ENCODE measurements around the gene BAG1. TPM values are rescaled to one million over a fixed set of nuclear protein-coding genes. Genes with fewer than 3 reads are reported as not detected.

The BAG1 gene
- total RNA-seq, 2 experiments from 2014 or later: 47.9 to 65.8 TPM

- Mint-ChIP-seq H3K4me3 (no peak overlapping the region), H3K27ac (no peak overlapping the region), H3K27me3 (no peaks in the 10 kb centered on the region), H3K9me3 (ENCODE audit: low read depth) (no peaks in the 10 kb centered on the region), H3K4me1 (peaks cover 15% of the 10 kb centered on the region), H3K36me3 (ENCODE audit: low read depth) (no peaks in the 10 kb centered on the region)
- ATAC-seq (no peak), DNase-seq (no peak)
- intact Hi-C loops (cut with DNase I, micrococcal nuclease): loop anchor here in 1 of 2 experiments (10.0 kb wide), 1 partner anchor 406 kb away; no protein-coding TSS in a partner anchor
- POLR2A ChIA-PET: no interaction called here
- CTCF ChIA-PET: no interaction called here
These were observed 43.6 kb downstream of the BAG1 start for GRCh38 chr9:33220681-33221567.

DNA sequence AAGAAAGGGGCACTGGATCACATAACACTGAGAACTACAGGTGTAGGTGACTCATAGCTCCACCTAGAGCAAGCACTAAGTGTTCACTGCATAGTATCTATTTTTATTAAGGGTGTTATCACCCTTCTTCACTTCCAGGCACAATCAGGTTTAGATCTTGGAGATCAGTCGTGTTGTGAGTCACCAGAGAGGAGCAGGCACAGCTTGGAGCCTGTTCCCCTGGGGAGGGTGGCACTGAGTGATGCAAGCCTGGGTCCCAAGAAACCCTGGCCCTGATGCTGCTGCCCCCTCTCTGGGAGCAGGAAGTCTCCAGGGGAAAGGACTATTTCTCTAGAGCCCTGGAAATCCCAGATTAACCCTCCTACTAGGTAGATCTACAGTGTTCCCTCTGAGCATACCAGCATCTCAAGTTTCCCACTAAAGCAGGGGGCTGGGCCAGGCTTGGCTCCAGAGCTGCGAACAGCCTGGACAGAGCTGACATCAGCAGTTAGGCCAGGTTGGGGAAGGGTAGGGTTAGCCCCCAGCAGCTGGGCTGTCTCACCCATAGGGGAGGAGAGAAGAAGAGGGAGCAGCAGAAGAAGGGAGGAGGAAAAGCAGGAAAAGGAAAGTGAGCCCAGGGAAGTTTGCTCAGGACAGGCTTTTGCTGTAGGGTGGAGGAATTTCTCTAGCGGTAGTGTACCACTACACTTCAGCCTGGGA is 52.7 kb downstream of the BAG1 start:
- H3K36me3 Mint-ChIP-seq (ENCODE audit: low read depth): no peaks in the 10 kb centered on the region
- H3K4me3 Mint-ChIP-seq: no peak overlapping the region
- H3K9me3 Mint-ChIP-seq (ENCODE audit: low read depth): no peaks in the 10 kb centered on the region
- no peak for ATAC-seq
- H3K27me3 Mint-ChIP-seq: no peaks in the 10 kb centered on the region
- ChIA-PET CTCF (interaction anchor here (1.2 kb wide), 1 partner anchor 14 kb away, joined by 4 read pairs; no protein-coding TSS in a partner anchor), POLR2A (no interaction called here)
- peaks cover 2% of the 10 kb centered on the region for H3K4me1 Mint-ChIP-seq
- no peak overlapping the region for H3K27ac Mint-ChIP-seq
- no peak for DNase-seq
- intact Hi-C loops (cut with DNase I, micrococcal nuclease): no loop called here

DNA sequence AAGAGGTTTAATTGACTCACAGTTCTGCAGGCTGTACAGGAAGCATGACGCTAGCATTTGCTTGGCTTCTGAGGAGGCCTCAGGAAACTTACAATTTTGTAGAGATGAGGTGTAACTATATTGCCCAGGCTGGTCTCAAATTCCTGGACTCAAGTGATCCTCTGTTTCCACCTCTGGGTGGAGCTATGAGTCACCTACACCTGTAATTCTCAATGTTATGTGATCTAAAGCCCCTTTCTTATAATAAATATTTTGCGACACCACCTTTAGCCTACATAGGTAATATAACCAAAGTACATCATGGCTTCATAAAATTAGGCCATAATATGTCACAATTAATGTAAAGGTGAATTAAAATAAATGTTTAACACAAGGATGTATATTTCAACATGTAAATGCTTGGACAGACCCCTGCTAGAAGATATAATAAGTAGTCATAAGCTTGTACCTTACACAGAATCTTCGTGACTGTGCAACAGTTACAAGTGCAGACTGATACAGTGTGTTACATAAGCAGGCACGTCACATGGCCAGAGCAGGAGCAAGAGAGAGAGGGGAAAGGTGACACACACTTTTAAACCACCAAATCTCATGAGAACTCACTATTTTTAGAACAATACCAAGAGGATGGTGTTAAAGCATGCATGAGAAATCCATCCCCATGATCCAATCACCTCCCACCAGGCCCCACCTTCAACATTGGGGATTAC is 54.3 kb downstream of the BAG1 start:
- Mint-ChIP-seq H3K27ac (no peak overlapping the region), H3K36me3 (ENCODE audit: low read depth) (no peaks in the 10 kb centered on the region), H3K4me1 (peaks cover 2% of the 10 kb centered on the region), H3K9me3 (ENCODE audit: low read depth) (no peaks in the 10 kb centered on the region), H3K4me3 (no peak overlapping the region), H3K27me3 (no peaks in the 10 kb centered on the region)
- no peak for DNase-seq
- intact Hi-C loops (cut with DNase I, micrococcal nuclease): no loop called here
- ATAC-seq: peak; percentile 30
- POLR2A ChIA-PET: no interaction called here
- CTCF ChIA-PET: no interaction called here

DNA sequence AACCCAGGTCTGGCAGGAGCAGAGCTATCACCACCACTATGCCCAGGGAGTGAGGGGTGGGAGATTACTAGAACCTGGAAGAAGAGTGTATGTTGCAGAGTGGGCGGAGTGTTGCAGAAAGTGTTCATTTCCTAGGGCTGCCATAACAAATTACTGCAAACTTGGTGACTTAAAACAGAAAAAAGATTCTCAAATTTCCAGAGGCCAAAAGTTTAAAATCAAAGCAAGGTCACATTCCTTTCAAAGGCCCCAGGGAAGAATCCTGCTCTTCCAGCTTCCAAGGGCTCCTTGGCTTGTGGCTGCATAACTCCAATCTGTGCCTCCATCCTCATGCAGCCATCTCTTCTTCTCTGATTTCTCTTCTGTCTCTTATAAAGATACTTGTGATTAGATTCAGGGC is 55.1 kb downstream of the BAG1 start:
- no peaks in the 10 kb centered on the region for H3K27me3 Mint-ChIP-seq
- H3K4me3 Mint-ChIP-seq: no peak overlapping the region
- ATAC-seq (no peak), DNase-seq (no peak)
- H3K36me3 Mint-ChIP-seq (ENCODE audit: low read depth): no peaks in the 10 kb centered on the region
- ChIA-PET CTCF (no interaction called here), POLR2A (no interaction called here)
- H3K9me3 Mint-ChIP-seq (ENCODE audit: low read depth): no peaks in the 10 kb centered on the region
- intact Hi-C loops (cut with DNase I, micrococcal nuclease): loop anchor here in 1 of 2 experiments (2.0 to 5.0 kb wide), 2 partner anchors 17 to 33 kb away; partner anchors contain the start of gene SPINK4
- H3K27ac Mint-ChIP-seq: peak overlapping the region; percentile 55
- H3K4me1 Mint-ChIP-seq: peaks cover 2% of the 10 kb centered on the region

- DNase-seq (peak; percentile 48), ATAC-seq (peak; percentile 84)
- no peaks in the 10 kb centered on the region for H3K27me3 Mint-ChIP-seq
- CTCF ChIA-PET: interaction anchor here (1.0 to 2.4 kb wide), 2 partner anchors 11 to 32 kb away, joined by 3 to 6 read pairs; no protein-coding TSS in a partner anchor
- POLR2A ChIA-PET: no interaction called here
- H3K4me1 Mint-ChIP-seq: peaks cover 10% of the 10 kb centered on the region
- H3K36me3 Mint-ChIP-seq (ENCODE audit: low read depth): no peaks in the 10 kb centered on the region
- no peak overlapping the region for H3K4me3 Mint-ChIP-seq
- H3K9me3 Mint-ChIP-seq (ENCODE audit: low read depth): no peaks in the 10 kb centered on the region
- no peak overlapping the region for H3K27ac Mint-ChIP-seq
- intact Hi-C loops (cut with DNase I, micrococcal nuclease): no loop called here
These were observed 61.8 kb downstream of the BAG1 start for GRCh38 chr9:33202552-33203201.

Other genes with a start within 250 kb of the BAG1 start
- 100 to 1,000 TPM; 198 to 266 TPM for gene DNAJA1, start 239.4 kb downstream of the BAG1 start, total RNA-seq
- 10 to 100 TPM; 23.2 to 29.6 TPM for gene SMU1, start 188.0 kb downstream of the BAG1 start, total RNA-seq
- 10 to 100 TPM; 44.5 to 47.1 TPM for gene B4GALT1, start 97.4 kb downstream of the BAG1 start, total RNA-seq
- gene SPINK4, start 24.5 kb downstream of the BAG1 start, total RNA-seq: not detected
- gene CHMP5, start 341 bp upstream of the BAG1 start, total RNA-seq: 100 to 1,000 TPM; 102 to 106 TPM
- gene NFX1, start 25.8 kb upstream of the BAG1 start, total RNA-seq: 10 to 100 TPM; 31.2 to 33.7 TPM
- gene AQP7, start 137.9 kb upstream of the BAG1 start, total RNA-seq: not detected
- gene AQP3, start 182.9 kb upstream of the BAG1 start, total RNA-seq: 10 to 100 TPM in 1 of 2 experiments, 1 to 10 TPM in 1; 8.5 to 11.3 TPM
- 10 to 100 TPM; 39.0 to 39.4 TPM for gene NOL6, start 209.2 kb upstream of the BAG1 start, total RNA-seq